Adrenal gland (tissue), 5 donors: Measurements from ENCODE around the gene SIK2.

Experiments used
- CTCF ChIP-seq, 6 experiments: fragments of 450-650 bp in 4 of 6; fragments of 200-600 bp in 2 of 6; sonication (generic) in 1 of 6; IDR thresholded peaks; 1 replicate in 5 of 6; 2 replicates in 1 of 6; pipeline versions ENCODE4 v1.5.1 to v1.8.0; 2016 to 2021; ENCODE audit warnings: antibody characterized with exemption in 6 of 6, mild to moderate bottlenecking in 2 of 6, moderate library complexity in 1 of 6
- POLR2A ChIP-seq, 2 donors: fragments of 450-650 bp; IDR thresholded peaks; one replicate each; pipeline ENCODE4 v1.6.1; 2017; ENCODE audit warnings: antibody characterized with exemption in 2 of 2, mild to moderate bottlenecking in 2 of 2, moderate library complexity in 1 of 2
- donor health status: DM: no; HTN: no; CAD: no.

DNA sequence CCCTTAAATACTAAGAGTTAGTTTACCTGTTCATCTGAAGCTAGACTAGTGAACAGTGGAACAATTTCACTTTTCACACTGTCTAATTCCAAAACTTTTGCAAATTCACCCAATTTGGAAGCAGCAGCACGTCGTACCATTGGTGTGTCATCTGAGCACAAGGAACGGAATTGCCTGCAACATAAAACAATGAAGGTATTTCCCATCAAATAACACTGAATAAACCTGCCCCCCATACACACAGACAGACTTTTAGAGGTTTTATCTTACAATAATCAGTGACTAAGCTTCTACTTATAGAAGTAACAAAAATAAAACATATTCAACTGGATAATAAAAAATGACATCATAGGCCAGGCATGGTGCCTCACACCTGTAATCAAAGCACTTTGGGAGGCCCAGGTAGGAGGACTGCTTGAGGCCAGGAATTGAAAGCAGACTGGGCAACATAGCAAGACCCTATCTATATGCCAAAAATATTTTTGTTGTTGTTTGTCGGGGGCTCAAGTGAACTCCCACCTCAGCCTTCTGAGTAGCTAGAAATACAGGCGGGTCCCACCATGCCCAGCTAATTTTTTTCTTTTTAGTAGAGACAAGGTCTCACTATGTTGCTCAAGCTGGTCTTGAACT lies 157.6 kb downstream of the SIK2 start:
- TF ChIP-seq CTCF (IDR thresholded peaks at IDR 0.05) (no peak), POLR2A (IDR thresholded peaks at IDR 0.05) (no peak)
